ENCODE data around the gene TRAPPC2L.

DNA sequence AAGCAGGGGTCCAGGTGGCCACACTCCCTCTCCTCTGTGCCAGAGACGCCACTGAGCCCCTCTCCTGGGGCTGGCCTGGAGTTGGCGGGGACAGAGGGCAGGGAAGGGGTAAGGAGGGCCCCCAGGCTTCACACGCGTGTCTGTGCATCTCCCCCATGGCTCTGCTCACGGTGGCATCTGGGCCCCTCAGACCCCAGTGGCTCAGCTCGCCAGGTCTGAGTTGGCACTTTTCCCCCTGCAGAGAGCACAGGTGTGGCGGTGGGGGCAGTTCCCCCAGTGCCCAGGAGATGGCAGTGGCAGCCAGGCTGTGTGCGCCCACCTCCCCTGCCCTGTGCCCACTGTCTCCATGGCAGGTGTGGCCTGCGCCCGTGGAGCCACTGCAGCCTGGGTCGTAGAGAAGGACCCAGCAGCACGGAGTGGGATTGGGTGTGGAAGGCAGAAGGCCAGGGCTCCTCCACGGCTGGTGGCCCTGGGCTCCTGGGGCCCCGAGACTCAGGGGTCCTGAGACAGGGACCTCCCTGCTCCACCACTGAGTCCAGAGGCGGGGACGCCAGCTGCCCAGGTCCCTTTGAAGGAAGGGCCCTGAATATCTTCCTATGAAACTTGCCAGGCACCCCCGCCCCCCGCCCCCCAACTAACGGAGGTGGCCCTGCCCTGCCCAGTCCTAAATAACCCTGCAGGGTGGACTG lies 40.9 kb upstream of the TRAPPC2L start:
- no peak for TF ChIP-seq SIN3A (IDR thresholded peaks at IDR 0.05; ENCODE audit: borderline replicate concordance, insufficient read depth, low read length)
- TF ChIP-seq, protein P1, sequence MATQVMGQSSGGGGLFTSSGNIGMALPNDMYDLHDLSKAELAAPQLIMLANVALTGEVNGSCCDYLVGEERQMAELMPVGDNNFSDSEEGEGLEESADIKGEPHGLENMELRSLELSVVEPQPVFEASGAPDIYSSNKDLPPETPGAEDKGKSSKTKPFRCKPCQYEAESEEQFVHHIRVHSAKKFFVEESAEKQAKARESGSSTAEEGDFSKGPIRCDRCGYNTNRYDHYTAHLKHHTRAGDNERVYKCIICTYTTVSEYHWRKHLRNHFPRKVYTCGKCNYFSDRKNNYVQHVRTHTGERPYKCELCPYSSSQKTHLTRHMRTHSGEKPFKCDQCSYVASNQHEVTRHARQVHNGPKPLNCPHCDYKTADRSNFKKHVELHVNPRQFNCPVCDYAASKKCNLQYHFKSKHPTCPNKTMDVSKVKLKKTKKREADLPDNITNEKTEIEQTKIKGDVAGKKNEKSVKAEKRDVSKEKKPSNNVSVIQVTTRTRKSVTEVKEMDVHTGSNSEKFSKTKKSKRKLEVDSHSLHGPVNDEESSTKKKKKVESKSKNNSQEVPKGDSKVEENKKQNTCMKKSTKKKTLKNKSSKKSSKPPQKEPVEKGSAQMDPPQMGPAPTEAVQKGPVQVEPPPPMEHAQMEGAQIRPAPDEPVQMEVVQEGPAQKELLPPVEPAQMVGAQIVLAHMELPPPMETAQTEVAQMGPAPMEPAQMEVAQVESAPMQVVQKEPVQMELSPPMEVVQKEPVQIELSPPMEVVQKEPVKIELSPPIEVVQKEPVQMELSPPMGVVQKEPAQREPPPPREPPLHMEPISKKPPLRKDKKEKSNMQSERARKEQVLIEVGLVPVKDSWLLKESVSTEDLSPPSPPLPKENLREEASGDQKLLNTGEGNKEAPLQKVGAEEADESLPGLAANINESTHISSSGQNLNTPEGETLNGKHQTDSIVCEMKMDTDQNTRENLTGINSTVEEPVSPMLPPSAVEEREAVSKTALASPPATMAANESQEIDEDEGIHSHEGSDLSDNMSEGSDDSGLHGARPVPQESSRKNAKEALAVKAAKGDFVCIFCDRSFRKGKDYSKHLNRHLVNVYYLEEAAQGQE (IDR thresholded peaks at IDR 0.05; ENCODE audit: insufficient read depth in 1 of 2, low read depth in 2 of 2, low read length in 2 of 2) = no peak
- no peak for TF ChIP-seq POLR2AphosphoS5 (IDR thresholded peaks at IDR 0.05; ENCODE audit: low read depth, low read length)
- no peak for TF ChIP-seq TAF1 (IDR thresholded peaks at IDR 0.05; ENCODE audit: borderline replicate concordance, insufficient read depth, low read length)
